ENCODE data around the gene KRTAP10-5. TPM values are rescaled to one million over a fixed set of nuclear protein-coding genes. Genes with fewer than 3 reads are reported as not detected.
"Not testable (repeated sequence)": the region's sequence is repeated elsewhere in the genome, so short reads cannot be mapped to it uniquely, and the experiment has no call there.

The KRTAP10-5 gene
- total RNA-seq, 1 experiment from 2014 or later, result not detected

- no peak for DNase-seq (ENCODE audit: low read depth)
Observed at GRCh38 chr21:44611551-44611950, 31.1 kb upstream of the KRTAP10-5 start.

- DNase-seq (ENCODE audit: low read depth), result not testable (repeated sequence)
Observed at GRCh38 chr21:44610157-44610843, 29.9 kb upstream of the KRTAP10-5 start.

DNA sequence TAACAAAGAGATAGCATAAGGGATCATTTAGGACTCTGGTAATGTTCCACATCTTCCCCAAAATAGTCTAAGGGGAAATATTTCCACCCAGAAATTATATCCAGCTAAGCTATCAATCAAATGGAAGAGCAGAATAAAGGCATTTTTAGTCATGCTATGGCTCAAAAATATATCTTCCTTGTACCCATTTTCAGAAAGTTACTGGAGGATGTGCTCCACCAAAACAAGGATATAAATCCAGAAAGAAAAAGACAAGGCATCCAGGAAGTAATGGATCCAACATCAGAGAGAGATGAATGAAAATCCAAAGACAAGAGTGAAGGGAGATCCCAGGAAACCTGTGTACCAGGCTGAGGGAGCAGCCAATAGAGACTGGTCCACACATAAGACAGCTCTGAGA, 28.8 kb upstream of the KRTAP10-5 start:
- DNase-seq (ENCODE audit: low read depth), result no peak

DNA sequence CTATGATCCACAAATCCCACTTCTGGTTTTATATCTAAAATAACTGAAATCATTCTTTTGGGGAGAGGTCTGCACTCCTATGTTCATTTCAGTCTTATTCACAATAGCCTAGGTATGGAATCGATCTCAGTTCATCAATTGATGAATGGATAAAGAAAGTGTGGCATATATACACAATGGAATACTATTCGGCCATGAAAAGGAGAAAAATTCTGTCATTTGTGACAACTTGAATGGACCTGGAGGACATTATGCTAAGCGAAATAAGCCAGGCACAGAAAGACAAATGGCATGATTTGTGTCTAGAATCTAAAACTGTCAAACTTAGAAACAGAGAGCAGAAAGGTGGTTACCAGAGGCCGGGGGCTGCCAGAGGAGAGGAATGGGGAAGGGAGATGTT, 26.1 kb upstream of the KRTAP10-5 start:
- DNase-seq (ENCODE audit: low read depth), result no peak

DNA sequence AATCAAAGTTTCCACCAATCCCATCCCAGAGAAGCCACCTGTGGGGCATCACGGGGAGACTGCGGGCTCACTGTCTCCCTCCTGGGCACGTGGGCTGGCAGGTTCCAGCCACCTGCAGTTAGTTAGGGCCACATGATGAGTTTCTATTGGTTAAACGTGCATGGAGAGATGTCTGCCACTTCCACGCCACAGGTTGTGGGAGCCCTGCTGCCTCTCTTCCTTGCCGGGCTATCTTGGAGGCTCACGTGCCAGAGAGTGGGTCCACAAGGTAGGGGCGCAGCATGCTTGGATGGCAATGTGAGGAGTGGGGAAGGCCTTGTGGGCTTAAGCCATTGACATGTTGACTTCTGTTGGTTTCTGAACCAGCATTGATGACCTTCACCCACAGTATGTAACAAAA, 23.5 kb upstream of the KRTAP10-5 start:
- DNase-seq (ENCODE audit: low read depth), result no peak

DNA sequence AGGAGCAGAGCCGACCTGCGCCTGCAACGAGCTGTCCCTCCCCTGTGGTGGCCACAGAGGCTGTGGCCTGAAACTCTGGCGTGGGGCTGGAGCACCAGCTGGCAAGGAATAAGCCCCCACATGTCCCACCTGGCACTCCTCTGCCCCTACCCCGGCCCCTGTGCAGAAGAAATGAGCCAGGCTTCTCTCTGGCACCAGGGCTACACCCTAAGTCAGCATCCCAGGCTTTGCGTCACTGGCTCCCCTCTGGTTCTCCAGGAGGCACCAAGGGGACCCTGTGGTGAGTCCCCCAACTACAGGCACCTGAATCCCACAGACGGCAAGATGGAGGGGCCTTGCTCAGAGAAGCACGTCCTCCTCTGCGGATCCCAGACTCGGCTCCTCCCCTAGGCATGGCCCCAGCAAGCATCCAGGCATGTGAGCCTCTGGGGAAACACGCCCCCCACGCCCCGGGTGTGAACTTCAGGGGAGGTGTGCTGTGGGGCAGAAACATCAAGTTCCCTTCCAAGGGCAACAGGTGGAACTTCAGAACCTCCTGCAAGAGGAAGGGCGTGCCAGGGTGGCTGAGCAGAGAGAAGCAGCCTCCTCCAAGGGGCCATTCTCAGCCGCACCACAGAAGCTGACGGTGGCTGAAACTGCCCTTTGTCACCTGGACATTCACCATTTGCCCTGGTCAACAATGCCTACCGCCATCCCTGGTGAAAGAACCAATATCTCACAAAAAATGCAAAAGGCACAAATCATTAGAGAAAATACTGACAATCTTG, 22.9 kb upstream of the KRTAP10-5 start:
- DNase-seq (ENCODE audit: low read depth), result no peak

DNA sequence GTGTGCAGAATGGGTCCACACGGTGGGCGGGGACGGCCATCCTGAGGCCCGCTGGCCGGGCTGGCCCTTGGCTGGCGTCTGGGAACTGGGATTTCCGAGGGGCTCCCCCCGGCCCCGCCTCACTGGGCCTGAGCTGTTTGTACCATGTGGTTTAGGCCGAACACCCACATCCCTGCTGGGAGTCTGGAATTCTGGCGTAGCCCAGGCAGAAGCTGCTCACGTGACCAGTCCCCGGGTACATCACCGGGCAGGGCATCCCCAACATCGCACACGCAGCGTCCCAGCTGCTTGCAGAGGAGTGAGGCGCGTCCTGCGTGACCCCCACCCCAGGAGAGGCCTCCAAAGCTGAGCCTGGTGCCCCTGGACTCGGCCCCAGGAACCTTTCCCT, 22.1 kb upstream of the KRTAP10-5 start:
- DNase-seq (ENCODE audit: low read depth), result no peak

DNA sequence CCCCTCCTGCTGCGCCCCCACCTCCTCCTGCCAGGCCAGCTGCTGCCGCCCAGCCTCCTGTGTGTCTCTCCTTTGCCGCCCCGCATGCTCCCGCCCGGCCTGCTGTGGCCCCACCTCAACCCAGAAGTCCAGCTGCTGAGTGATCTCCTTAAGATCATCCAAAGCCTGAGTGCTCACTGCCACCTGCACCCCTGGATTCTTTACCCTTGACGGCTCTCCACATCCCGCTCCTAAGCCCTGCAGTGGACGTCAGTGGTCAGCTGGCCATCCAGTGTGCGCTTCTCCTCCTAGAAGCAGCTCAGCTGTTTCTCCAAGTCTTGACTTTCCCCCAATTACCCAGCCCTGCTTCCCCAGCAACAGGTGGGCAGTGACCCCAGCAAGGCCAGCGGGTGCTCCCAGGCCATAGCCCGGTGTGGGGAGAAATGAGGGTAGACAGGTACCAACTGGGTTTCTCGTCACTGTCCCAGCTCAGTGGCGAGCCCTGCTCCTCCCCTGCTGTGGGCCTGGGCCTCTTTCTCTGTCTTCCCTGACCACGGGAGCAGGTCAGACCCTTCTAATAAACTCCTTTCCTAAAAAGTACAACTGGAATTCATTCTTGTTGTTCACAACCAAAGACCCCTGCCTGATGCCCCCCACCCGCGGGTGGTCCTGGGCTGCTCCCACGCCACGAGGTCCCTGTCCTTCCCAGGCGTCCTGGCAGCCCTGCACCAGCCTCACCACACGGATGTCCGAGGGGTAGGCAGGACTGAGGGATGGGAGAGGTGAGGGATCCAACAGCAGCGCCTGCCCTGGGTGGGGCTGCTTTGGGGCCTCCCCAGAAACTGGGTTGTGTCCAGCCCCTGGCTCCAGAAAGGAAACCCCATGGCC, 21.4 kb upstream of the KRTAP10-5 start:
- DNase-seq (ENCODE audit: low read depth), result no peak

DNA sequence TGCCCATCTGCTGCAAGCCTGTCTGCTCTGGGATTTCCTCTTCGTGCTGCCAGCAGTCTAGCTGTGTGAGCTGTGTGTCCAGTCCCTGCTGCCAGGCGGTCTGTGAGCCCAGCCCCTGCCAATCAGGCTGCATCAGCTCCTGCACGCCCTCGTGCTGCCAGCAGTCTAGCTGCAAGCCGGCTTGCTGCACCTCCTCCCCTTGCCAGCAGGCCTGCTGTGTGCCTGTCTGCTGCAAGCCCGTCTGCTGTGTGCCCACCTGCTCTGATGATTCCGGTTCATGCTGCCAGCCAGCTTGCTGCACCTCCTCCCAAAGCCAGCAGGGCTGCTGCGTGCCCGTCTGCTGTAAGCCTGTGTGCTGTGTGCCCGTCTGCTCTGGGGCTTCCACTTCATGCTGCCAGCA, 20.7 kb upstream of the KRTAP10-5 start:
- DNase-seq (ENCODE audit: low read depth), result peak; percentile 63

- not testable (repeated sequence) for DNase-seq (ENCODE audit: low read depth)
Observed at GRCh38 chr21:44600118-44600978, 19.9 kb upstream of the KRTAP10-5 start, which contains the start of gene KRTAP10-7. Gene KRTAP10-7, plus strand, starts transcription at chr21:44600597. Its CDS starts 25 bp downstream, at chr21:44600622.

GRCh38 chr21:44599264-44600029, 19.0 kb upstream of the KRTAP10-5 start:
- DNase-seq (ENCODE audit: low read depth), result no peak

GRCh38 chr21:44598061-44598460, 17.7 kb upstream of the KRTAP10-5 start:
- DNase-seq (ENCODE audit: low read depth), result no peak

DNA sequence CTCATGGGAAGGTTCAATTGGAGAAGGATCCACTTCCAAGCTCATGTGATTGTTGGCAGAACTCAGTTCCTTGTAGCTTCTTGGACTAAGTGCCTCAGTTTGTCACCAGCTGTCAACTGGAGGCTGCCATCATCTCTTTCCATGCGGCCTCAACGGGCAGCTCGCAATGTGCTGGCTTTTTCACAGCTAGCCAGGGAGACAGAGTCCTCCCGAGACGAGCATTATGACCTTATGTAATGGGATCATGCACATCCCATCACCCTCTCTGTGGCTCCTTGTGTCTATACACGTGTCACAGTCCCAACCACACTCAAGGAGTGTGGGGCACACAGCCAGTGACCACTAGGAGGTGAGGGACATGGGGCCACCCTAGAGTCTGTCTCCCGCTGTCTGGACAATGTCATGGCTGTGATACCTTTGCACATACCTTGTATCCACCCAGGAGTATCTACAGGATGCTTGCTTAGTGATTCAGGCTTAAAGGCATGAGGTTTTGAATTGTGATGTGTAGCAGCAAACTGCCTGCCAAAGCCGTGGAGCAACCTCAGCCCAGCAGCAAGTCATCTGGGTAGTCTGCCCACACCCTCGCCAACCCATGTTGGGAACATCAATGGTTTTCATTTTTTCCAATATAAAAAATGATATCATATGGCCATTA, 15.8 kb upstream of the KRTAP10-5 start:
- peak; percentile 48 for DNase-seq (ENCODE audit: low read depth)

DNA sequence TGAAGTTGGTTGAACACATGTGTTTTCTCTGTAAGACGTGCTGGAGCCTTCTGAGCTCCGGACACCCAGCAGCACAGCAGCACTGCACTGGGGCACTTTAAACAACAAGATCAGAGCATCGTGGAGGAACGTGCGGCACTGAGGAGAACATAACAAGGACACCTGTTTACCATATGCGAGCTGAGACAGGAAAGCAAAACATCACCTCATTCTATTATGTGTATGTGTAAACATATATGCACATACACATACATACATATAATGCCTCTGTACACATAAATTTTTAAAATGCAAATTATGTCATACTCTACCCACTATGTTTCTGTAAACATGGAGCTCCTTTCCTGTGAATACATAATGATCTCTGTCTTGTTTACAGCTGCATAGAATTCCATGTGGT, 15.1 kb upstream of the KRTAP10-5 start:
- DNase-seq (ENCODE audit: low read depth), result no peak

GRCh38 chr21:44594406-44594916, 14.1 kb upstream of the KRTAP10-5 start:
- DNase-seq (ENCODE audit: low read depth), result no peak

DNA sequence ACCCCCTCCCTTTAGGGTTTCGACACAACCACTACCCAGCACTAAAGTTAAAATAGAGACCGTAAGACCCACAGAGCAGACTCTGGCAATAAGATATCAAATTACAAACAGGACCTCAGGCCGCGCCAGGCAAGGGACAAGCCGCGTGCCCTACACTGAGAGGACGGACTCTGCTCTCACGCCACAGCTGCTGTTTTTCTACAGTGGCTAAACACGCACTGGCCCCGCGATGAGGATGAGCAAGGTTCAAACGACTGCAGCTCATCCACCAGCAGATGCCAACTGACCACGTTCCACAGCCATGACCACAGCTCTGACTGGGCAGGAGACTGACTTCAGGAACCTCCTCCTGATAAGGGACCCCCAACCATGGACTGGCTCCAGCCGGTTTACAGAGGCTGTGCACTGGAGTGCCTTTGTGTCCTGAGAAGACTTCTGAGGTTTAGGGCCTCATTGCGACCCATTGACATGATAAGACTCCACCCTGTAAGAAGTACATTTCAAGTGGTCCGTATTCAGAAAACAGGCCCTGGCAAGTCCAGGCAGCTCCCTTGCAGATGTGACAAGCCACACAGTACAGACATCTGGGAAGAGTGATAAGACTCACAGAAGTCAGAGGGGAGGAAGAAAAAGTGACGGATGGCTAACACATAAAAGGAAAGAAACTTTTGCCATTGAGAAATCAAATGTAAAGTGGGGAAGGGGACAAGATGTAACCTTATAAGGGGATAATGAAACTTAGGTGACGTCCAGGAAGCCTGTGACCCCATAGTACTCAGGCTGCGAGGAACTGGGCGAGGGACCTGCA, 13.4 kb upstream of the KRTAP10-5 start:
- DNase-seq (ENCODE audit: low read depth), result no peak

GRCh38 chr21:44592446-44593311, 12.3 kb upstream of the KRTAP10-5 start, which contains the start of gene KRTAP10-6:
Gene KRTAP10-6, minus strand, starts transcription at chr21:44592505. Its CDS starts 21 bp downstream, at chr21:44592484.
- DNase-seq (ENCODE audit: low read depth), result no peak
